Esophagus muscularis mucosa (tissue), 4 donors: ENCODE measurements around the gene ASXL2. TPM values are rescaled to one million over a fixed set of nuclear protein-coding genes. Genes with fewer than 3 reads are reported as not detected.

Experiments
- DNase-seq: peaks from one replicate; pipeline ENCODE4 v3.0.0-alpha.2; 2017; ENCODE audit errors: extremely low spot score
- H3K27ac ChIP-seq, 4 donors: fragments of 200-600 bp; sonication (generic); replicated peaks in 1 of 4; 1 replicate in 3 of 4; 2 replicates in 1 of 4; pipeline ENCODE4 v1.5.1; 2016 to 2019; ENCODE audit warnings: mild to moderate bottlenecking in 1 of 4
- H3K27me3 ChIP-seq, 4 donors: fragments of 200-600 bp; sonication (generic); one replicate each; pipeline versions ENCODE4 v1.5.1 to v1.6.0; 2016 to 2019
- H3K36me3 ChIP-seq, 4 donors: fragments of 200-600 bp; sonication (generic); one replicate each; pipeline ENCODE4 v1.5.1; 2016 to 2019
- H3K4me1 ChIP-seq, 4 donors: fragments of 200-600 bp; sonication (generic); one replicate each; pipeline ENCODE4 v1.5.1; 2016 to 2019
- H3K4me3 ChIP-seq, 4 donors: fragments of 200-600 bp; sonication (generic); 1 replicate in 2 of 4; 2 replicates in 2 of 4; pipeline ENCODE4 v1.5.1; 2016 to 2019; ENCODE audit warnings: mild to moderate bottlenecking in 4 of 4, moderate library complexity in 1 of 4
- H3K9me3 ChIP-seq, 4 donors: fragments of 200-600 bp; sonication (generic); 1 replicate in 3 of 4; 2 replicates in 1 of 4; pipeline ENCODE4 v1.5.1; 2016 to 2019
- EP300 ChIP-seq: sonication (generic); formaldehyde crosslinking; IDR thresholded peaks from one replicate; pipeline ENCODE4 v1.6.1; 2017; ENCODE audit warnings: antibody characterized with exemption
- POLR2A ChIP-seq: fragments of 450-650 bp; IDR thresholded peaks from one replicate; pipeline ENCODE4 v1.6.1; 2017; ENCODE audit warnings: antibody characterized with exemption, moderate library complexity, mild to moderate bottlenecking, low read depth
- POLR2AphosphoS5 ChIP-seq, 2 donors: sonication (generic); formaldehyde crosslinking; IDR thresholded peaks; one replicate each; pipeline ENCODE4 v1.6.1; 2017; ENCODE audit warnings: antibody characterized with exemption in 2 of 2
- WGBS: methylation state at CpG from one replicate; pipeline ENCODE4 v1.1.5; 2018; 5-methylcytosine and 5-hydroxymethylcytosine counted together
- intact Hi-C: fragments of 100-400 bp; cut with DNase I; formaldehyde crosslinking; loops from one replicate; pipeline ENCODE4 v1.15.1; 2023
- total RNA-seq, 4 donors: library from RNA; depleted of rRNA; stranded (reverse); fragments of >200 nt; gene quantifications; one replicate each; pipeline versions ENCODE4 v1.1.0 to v1.2.1, GENCODE V29; 2016
- TF ChIP-seq, protein P1 (sequence below), 3 experiments: fragments of 200-600 bp in 2 of 3; fragments of 450-650 bp in 1 of 3; sonication (generic) in 2 of 3; IDR thresholded peaks; one replicate each; pipeline ENCODE4 v1.5.1; 2017 to 2019; ENCODE audit warnings: antibody characterized with exemption in 3 of 3, mild to moderate bottlenecking in 2 of 3, moderate library complexity in 1 of 3

ASXL2 gene
- total RNA-seq, 4 donors from 2014 or later, result 17.4 to 25.1 (median 20.5) TPM

- intact Hi-C loops, result no loop called here
Observed at GRCh38 chr2:25856377-25856776, 21.9 kb downstream of the ASXL2 start.

DNA sequence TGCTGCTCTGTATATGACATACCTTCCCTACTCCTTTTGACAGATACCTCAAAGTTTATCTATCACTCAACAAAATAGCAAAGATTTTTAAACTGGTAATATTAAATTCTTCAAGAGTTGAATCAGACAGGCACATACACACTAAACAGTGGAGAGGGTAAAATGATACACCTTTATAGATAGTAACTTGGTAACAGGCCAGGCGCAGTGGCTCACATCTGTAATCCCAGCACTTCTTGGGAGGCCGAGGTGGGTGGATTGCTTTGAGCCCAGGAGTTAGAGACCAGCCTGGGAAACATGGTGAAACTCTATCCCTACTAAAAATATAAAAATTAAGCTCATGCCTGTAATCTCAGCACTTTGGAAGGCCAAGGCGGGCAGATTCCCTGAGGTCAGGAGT lies 23.2 kb downstream of the ASXL2 start:
- H3K4me1 ChIP-seq, result peaks cover 9 to 15% (median 11%) of the 10 kb centered on the region in 4 donors
- H3K9me3 ChIP-seq, result no peaks in the 10 kb centered on the region
- no peaks in the 10 kb centered on the region for H3K27me3 ChIP-seq
- H3K4me3 ChIP-seq, result no peak overlapping the region
- WGBS, result 92% methylated on average over 3 of the region's 3 CpGs
- intact Hi-C loops, result no loop called here
- TF ChIP-seq, protein P1, sequence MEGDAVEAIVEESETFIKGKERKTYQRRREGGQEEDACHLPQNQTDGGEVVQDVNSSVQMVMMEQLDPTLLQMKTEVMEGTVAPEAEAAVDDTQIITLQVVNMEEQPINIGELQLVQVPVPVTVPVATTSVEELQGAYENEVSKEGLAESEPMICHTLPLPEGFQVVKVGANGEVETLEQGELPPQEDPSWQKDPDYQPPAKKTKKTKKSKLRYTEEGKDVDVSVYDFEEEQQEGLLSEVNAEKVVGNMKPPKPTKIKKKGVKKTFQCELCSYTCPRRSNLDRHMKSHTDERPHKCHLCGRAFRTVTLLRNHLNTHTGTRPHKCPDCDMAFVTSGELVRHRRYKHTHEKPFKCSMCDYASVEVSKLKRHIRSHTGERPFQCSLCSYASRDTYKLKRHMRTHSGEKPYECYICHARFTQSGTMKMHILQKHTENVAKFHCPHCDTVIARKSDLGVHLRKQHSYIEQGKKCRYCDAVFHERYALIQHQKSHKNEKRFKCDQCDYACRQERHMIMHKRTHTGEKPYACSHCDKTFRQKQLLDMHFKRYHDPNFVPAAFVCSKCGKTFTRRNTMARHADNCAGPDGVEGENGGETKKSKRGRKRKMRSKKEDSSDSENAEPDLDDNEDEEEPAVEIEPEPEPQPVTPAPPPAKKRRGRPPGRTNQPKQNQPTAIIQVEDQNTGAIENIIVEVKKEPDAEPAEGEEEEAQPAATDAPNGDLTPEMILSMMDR (IDR thresholded peaks at IDR 0.05), result no peak
- TF ChIP-seq EP300, result no peak
- TF ChIP-seq POLR2A, result no peak
- no peak for TF ChIP-seq POLR2AphosphoS5 (IDR thresholded peaks at IDR 0.05)
- H3K27ac ChIP-seq, result no peak overlapping the region
- H3K36me3 ChIP-seq, result peaks cover 0 to 4% (median 0%) of the 10 kb centered on the region in 4 donors
- no peak for DNase-seq

More at GRCh38 chr2:25856377-25856776, 21.9 kb downstream of the ASXL2 start:
- H3K9me3 ChIP-seq, result no peaks in the 10 kb centered on the region
- H3K27ac ChIP-seq, result no peak overlapping the region
- TF ChIP-seq EP300 (no peak), POLR2A (no peak), POLR2AphosphoS5 (IDR thresholded peaks at IDR 0.05) (no peak)
- TF ChIP-seq, protein P1 (IDR thresholded peaks at IDR 0.05), result no peak
- no peaks in the 10 kb centered on the region for H3K27me3 ChIP-seq
- no peak for DNase-seq
- no peak overlapping the region for H3K4me3 ChIP-seq
- peaks cover 0 to 4% (median 0%) of the 10 kb centered on the region in 4 donors for H3K36me3 ChIP-seq
- H3K4me1 ChIP-seq, result peaks cover 9 to 13% (median 10%) of the 10 kb centered on the region in 4 donors
- WGBS, result 99% methylated on average over 5 of the region's 9 CpGs

DNA sequence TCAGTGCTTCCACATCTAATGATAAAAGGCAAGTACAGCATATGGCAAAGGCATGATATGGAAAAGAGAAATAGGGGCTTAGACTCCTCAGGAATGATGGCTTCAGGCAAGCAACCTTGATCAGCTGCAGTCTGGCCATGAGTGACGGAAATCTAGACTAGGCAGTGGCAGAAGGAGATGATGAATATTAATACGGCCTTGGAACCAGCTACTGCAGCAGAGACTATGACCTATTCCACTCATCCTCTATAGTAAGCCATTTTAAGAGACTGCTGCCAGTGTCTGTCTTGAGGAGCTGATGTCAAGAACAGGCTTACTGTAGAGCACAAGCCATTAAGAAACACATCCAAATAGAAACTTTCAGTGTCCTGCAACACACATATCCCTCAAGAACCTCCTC lies 23.7 kb downstream of the ASXL2 start:
- intact Hi-C loops, result no loop called here
- H3K27ac ChIP-seq, result no peak overlapping the region
- TF ChIP-seq EP300, result no peak
- no peak for TF ChIP-seq POLR2AphosphoS5 (IDR thresholded peaks at IDR 0.05)
- no peak for TF ChIP-seq POLR2A
- TF ChIP-seq, protein P1 (IDR thresholded peaks at IDR 0.05), result no peak
- no peak overlapping the region for H3K4me3 ChIP-seq
- no peaks in the 10 kb centered on the region for H3K9me3 ChIP-seq
- no peak for DNase-seq
- peaks cover 9 to 15% (median 11%) of the 10 kb centered on the region in 4 donors for H3K4me1 ChIP-seq
- 94% methylated on average over 2 of the region's 2 CpGs for WGBS
- peaks cover 0 to 4% (median 0%) of the 10 kb centered on the region in 4 donors for H3K36me3 ChIP-seq
- H3K27me3 ChIP-seq, result no peaks in the 10 kb centered on the region

DNA sequence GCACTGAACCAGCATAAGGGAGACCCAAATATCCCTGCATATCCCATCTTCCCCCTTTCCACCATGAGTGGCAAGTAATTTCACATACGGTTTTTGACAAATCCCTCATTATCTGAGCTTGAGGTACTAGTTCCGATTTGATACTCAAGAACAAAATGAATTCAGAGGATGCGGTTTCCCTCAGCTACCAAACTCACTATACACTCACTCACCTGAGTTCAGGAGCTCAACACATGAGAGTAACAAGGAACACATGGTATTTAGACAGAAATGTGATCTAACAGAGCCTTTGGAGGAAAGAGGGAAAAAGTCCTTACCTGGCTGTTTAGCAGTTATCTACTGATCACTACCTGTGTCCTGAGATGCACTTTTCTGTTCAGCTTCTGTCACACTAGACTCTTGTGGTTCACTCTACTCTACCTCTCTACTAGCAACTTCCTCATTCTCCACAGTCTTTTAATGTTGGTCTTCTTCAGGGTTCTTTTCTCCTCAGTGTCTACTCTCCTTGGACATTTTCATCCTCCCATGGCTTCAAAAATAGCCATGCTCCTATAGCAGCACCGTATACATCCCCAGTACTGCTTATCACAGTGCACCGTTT lies 25.1 kb downstream of the ASXL2 start:
- TF ChIP-seq EP300, result no peak
- no peak for TF ChIP-seq POLR2A
- TF ChIP-seq POLR2AphosphoS5 (IDR thresholded peaks at IDR 0.05), result no peak
- TF ChIP-seq, protein P1 (IDR thresholded peaks at IDR 0.05), result no peak
- H3K27ac ChIP-seq, result no peak overlapping the region
- WGBS, result 78% methylated on average over 5 of the region's 5 CpGs
- no peak overlapping the region for H3K4me3 ChIP-seq
- H3K9me3 ChIP-seq, result no peaks in the 10 kb centered on the region
- peaks cover 0 to 4% (median 0%) of the 10 kb centered on the region in 4 donors for H3K36me3 ChIP-seq
- H3K27me3 ChIP-seq, result no peaks in the 10 kb centered on the region
- intact Hi-C loops, result no loop called here
- peaks cover 9 to 15% (median 11%) of the 10 kb centered on the region in 4 donors for H3K4me1 ChIP-seq
- no peak for DNase-seq
